Testis (tissue), 3 donors: ENCODE results near the gene EPHB1. TPM values are rescaled to one million over a fixed set of nuclear protein-coding genes. Genes with fewer than 3 reads are reported as not detected.

Source experiments
- DNase-seq: peaks from one replicate; pipeline ENCODE4 v3.0.0-alpha.2; 2019
- H3K27ac ChIP-seq, 2 donors: fragments of 200-600 bp; sonication (generic); one replicate each; pipeline ENCODE4 v1.5.1; 2019
- H3K27me3 ChIP-seq: fragments of 200-600 bp; sonication (generic); one replicate; pipeline ENCODE4 v1.5.1; 2019
- H3K36me3 ChIP-seq: fragments of 200-600 bp; sonication (generic); one replicate; pipeline ENCODE4 v1.5.1; 2017; ENCODE audit warnings: low read depth; ENCODE audit errors: missing control alignments
- H3K4me1 ChIP-seq: fragments of 200-600 bp; sonication (generic); one replicate; pipeline ENCODE4 v1.5.1; 2019
- H3K4me3 ChIP-seq, 2 donors: fragments of 200-600 bp; sonication (generic); one replicate each; pipeline ENCODE4 v1.5.1; 2017 to 2019
- H3K9me3 ChIP-seq: fragments of 200-600 bp; sonication (generic); one replicate; pipeline ENCODE4 v1.5.1; 2017
- CTCF ChIP-seq, 3 experiments: fragments of 450-650 bp in 2 of 3; fragments of 200-600 bp in 1 of 3; sonication (generic) in 1 of 3; IDR thresholded peaks; one replicate each; pipeline ENCODE4 v1.5.1; 2016 to 2019; ENCODE audit warnings: antibody characterized with exemption in 3 of 3, mild to moderate bottlenecking in 2 of 3, moderate library complexity in 1 of 3
- POLR2A ChIP-seq: fragments of 450-650 bp; IDR thresholded peaks from one replicate; pipeline ENCODE4 v1.6.1; 2017; ENCODE audit warnings: antibody characterized with exemption, mild to moderate bottlenecking, moderate library complexity
- WGBS, 2 donors: methylation state at CpG; one replicate each; pipeline ENCODE4 v1.1.5; 2018; 5-methylcytosine and 5-hydroxymethylcytosine counted together
- intact Hi-C: fragments of 100-400 bp; cut with DNase I; formaldehyde crosslinking; loops from one replicate; pipeline ENCODE4 v1.15.1; 2023; ENCODE audit warnings: low total_unique reads
- polyA plus RNA-seq: library from polyadenylated mRNA; stranded (reverse); fragments of 350-450 nt; fragmentation: Illumina TruSeq; extraction: RNeasy Lipid Tissue Mini Kit (QIAGEN cat#74804); gene quantifications from one replicate; pipeline ENCODE4 v1.2.3, GENCODE V29; 2014; ENCODE audit warnings: low read depth, low replicate concordance; ENCODE audit not compliant: insufficient read depth
- total RNA-seq, 2 donors: library from RNA; depleted of rRNA; stranded (reverse); fragments of >200 nt; gene quantifications; one replicate each; pipeline ENCODE4 v1.2.3, GENCODE V29; 2016

EPHB1 gene
- total and polyA plus RNA-seq, 3 donors from 2014 or later, result 20.8 to 37.1 (median 31.3) TPM

DNA sequence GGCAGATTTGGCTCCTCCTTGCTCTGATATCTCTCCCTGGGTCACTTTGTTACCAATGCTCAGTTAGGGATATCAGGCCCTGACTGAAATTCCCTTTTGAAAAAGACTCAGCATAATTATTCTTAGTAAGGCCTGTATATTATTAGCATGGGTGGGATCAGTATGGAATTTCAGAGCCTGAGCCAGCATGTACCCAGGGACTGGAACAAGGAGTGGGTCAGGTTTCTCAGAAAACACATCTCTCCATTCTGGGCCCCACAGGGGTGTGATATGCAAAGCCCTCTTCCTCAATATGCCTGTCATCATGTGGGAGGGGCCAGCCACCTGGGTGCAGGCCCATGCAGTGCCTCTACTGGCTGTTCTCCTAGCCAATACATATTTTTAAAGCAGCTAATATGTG is 423.2 kb downstream of the EPHB1 start:
- no peak overlapping the region for H3K27ac ChIP-seq
- H3K27me3 ChIP-seq, result no peaks in the 10 kb centered on the region
- H3K4me3 ChIP-seq, result no peak overlapping the region
- intact Hi-C loops, result no loop called here
- no peaks in the 10 kb centered on the region for H3K36me3 ChIP-seq
- DNase-seq, result no peak
- H3K9me3 ChIP-seq, result no peaks in the 10 kb centered on the region
- TF ChIP-seq POLR2A (no peak), CTCF (IDR thresholded peaks at IDR 0.05) (no peak)
- no peaks in the 10 kb centered on the region for H3K4me1 ChIP-seq

DNA sequence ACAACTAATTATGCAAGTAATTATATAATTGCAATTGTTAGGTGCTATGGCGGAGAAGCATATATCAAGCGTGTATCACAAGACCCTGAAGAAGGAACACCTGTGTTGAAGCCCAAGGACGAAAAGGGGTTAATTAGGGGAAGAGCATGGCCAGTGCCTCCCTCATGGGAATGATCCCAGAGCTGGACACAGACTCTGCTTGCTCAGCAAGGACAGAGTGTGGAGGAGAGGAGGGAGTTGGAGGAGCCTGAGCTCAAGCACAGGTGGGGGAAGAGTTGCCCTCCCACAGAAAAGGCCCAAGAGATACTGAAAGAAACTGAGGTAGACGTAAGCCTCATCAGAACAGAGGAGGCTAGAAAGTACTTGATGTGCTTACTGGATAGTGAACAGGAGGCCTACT is 423.7 kb downstream of the EPHB1 start:
- 77 to 79% methylated on average over 4 of the region's 4 CpGs for WGBS, 2 donors
- intact Hi-C loops, result no loop called here
- no peak overlapping the region for H3K4me3 ChIP-seq
- TF ChIP-seq CTCF (IDR thresholded peaks at IDR 0.05), result no peak
- TF ChIP-seq POLR2A, result no peak
- no peaks in the 10 kb centered on the region for H3K27me3 ChIP-seq
- H3K9me3 ChIP-seq, result no peaks in the 10 kb centered on the region
- H3K27ac ChIP-seq, result no peak overlapping the region
- no peaks in the 10 kb centered on the region for H3K36me3 ChIP-seq
- H3K4me1 ChIP-seq, result no peaks in the 10 kb centered on the region
- no peak for DNase-seq

GRCh38 chr3:135224815-135225362 is 429.8 kb downstream of the EPHB1 start:
- intact Hi-C loops, result no loop called here
- no peak overlapping the region for H3K27ac ChIP-seq
- H3K9me3 ChIP-seq, result no peaks in the 10 kb centered on the region
- no peaks in the 10 kb centered on the region for H3K36me3 ChIP-seq
- DNase-seq, result no peak
- H3K27me3 ChIP-seq, result no peaks in the 10 kb centered on the region
- TF ChIP-seq CTCF (IDR thresholded peaks at IDR 0.05), result no peak
- TF ChIP-seq POLR2A, result no peak
- 65 to 70% methylated on average over 5 of the region's 5 CpGs for WGBS, 2 donors
- no peaks in the 10 kb centered on the region for H3K4me1 ChIP-seq
- H3K4me3 ChIP-seq, result no peak overlapping the region

DNA sequence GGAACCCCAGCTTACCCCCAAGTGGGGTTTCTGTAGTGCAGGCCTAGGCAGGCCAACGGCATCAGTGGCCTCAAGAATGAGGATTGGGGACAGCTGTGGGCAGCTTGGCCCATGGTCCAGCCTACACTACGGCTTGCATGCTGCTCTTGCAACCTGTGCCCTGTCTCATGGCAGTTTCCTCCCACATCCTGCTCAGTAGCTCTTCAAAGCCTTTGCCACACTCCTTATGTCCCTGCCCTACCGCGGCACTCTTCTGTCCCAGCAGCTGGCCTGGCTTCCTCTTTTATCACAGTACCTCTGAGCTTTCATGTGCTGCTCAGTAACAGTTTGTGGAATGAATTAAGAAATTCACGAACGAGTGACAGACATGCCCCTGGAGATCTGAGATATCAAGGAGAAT is 431.0 kb downstream of the EPHB1 start:
- Histone ChIP-seq H3K4me3 (no peak overlapping the region), H3K27me3 (no peaks in the 10 kb centered on the region), H3K27ac (no peak overlapping the region), H3K36me3 (no peaks in the 10 kb centered on the region), H3K9me3 (no peaks in the 10 kb centered on the region), H3K4me1 (no peaks in the 10 kb centered on the region)
- TF ChIP-seq CTCF (IDR thresholded peaks at IDR 0.05), result no peak
- no peak for TF ChIP-seq POLR2A
- 82 to 97% methylated on average over 6 of the region's 6 CpGs for WGBS, 2 donors
- intact Hi-C loops, result no loop called here
- DNase-seq, result no peak

- 74 to 80% methylated on average over 3 of the region's 3 CpGs for WGBS, 2 donors
- no peak for DNase-seq
- no peak for TF ChIP-seq POLR2A
- no peak for TF ChIP-seq CTCF (IDR thresholded peaks at IDR 0.05)
Measured at GRCh38 chr3:135228201-135228600, 433.1 kb downstream of the EPHB1 start.

More at GRCh38 chr3:135228201-135228600, 433.1 kb downstream of the EPHB1 start:
- H3K27ac ChIP-seq, result no peak overlapping the region
- no peaks in the 10 kb centered on the region for H3K4me1 ChIP-seq
- intact Hi-C loops, result no loop called here
- H3K36me3 ChIP-seq, result no peaks in the 10 kb centered on the region
- no peaks in the 10 kb centered on the region for H3K27me3 ChIP-seq
- no peak overlapping the region for H3K4me3 ChIP-seq
- H3K9me3 ChIP-seq, result no peaks in the 10 kb centered on the region
